ENCODE data around the gene TMEM184B. TPM values are rescaled to one million over a fixed set of nuclear protein-coding genes. Genes with fewer than 3 reads are reported as not detected.
A peak's percentile ranks its signal among the peaks of the same experiment; 100 is the strongest.

Gene TMEM184B
- total RNA-seq, 1 donor from 2014 or later: 26.5 TPM

DNA sequence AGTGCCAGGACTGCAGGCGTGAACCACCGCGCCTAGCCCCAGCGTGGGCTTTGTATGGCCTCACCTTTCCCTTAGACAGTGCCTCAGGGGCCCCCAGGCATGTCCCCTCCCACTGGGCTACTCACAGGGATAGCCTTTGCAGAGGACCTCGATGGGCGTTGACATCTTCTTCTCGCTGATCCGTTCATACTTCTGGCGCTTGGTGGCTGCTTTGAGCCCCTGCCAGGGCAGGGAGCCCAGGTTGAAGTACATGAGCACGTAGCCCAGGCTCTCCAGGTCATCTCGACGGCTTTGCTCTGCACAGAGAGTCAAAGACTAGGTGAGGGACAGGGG is 26.9 kb upstream of the TMEM184B start:
- DNase-seq (ENCODE audit: low spot score): no peak
- Histone ChIP-seq H3K9me3 (ENCODE audit: low read depth) (no peaks in the 10 kb centered on the region), H3K36me3 (no peaks in the 10 kb centered on the region), H3K27ac (no peak overlapping the region), H3K9ac (no peak overlapping the region), H3K27me3 (no peaks in the 10 kb centered on the region), H3K79me2 (ENCODE audit: low read depth) (peaks cover 33% of the 10 kb centered on the region), H2AFZ (replicated peaks) (no peak overlapping the region), H3F3A (ENCODE audit: low read depth) (no peaks in the 10 kb centered on the region), H4K20me1 (ENCODE audit: low read depth) (peaks cover 94% of the 10 kb centered on the region), H3K4me3 (no peak overlapping the region), H3K4me1 (no peaks in the 10 kb centered on the region), H3K4me2 (no peak overlapping the region)
- Mint-ChIP-seq H3K36me3 (peaks cover 39% of the 10 kb centered on the region), H3K9me3 (no peaks in the 10 kb centered on the region), H3K27ac (peak overlapping the region; percentile 66), H3K4me1 (peaks cover 7% of the 10 kb centered on the region), H3K4me3 (no peak overlapping the region), H3K27me3 (ENCODE audit: insufficient read depth, low read depth) (peaks cover 2% of the 10 kb centered on the region)
- TF ChIP-seq EZH2 (IDR thresholded peaks at IDR 0.05) (no peak), EZH2phosphoT487 (IDR thresholded peaks at IDR 0.05) (no peak)
- TF ChIP-seq, protein P1, sequence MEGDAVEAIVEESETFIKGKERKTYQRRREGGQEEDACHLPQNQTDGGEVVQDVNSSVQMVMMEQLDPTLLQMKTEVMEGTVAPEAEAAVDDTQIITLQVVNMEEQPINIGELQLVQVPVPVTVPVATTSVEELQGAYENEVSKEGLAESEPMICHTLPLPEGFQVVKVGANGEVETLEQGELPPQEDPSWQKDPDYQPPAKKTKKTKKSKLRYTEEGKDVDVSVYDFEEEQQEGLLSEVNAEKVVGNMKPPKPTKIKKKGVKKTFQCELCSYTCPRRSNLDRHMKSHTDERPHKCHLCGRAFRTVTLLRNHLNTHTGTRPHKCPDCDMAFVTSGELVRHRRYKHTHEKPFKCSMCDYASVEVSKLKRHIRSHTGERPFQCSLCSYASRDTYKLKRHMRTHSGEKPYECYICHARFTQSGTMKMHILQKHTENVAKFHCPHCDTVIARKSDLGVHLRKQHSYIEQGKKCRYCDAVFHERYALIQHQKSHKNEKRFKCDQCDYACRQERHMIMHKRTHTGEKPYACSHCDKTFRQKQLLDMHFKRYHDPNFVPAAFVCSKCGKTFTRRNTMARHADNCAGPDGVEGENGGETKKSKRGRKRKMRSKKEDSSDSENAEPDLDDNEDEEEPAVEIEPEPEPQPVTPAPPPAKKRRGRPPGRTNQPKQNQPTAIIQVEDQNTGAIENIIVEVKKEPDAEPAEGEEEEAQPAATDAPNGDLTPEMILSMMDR (IDR thresholded peaks at IDR 0.05): no peak

DNA sequence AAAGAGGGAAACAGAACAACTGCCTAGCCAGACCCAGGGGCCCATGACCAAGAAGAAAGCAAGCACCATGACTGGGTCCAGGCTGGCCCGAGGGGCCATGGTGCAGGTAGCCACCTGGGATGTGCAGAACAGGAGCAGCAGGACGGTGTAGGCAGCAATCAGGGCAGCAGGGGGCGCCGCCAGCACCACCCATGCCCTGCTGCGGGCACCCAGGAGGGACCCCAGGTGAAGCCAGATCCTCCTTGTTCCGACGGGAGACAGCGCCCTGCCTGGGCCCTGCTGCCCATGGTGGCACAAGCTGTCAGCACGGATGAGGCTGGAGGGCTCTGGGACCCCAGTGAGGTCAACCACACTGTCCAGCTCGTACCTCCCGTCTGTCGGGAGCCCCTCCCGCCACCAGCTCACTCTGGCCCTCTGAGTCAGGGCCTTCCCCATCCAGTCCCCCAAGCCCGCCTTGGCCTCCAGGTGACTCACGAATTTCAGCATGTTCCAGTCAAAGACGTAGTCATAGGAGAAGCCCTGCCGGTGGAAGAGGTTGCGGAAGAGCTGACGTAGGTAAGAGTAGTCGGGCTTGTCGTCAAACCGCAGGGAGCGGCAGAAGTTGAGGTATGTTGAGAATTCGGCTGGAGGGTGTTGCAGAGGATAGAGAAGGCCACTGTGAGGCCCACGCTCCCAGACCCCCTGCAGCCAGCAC is 25.6 kb upstream of the TMEM184B start:
- H3K36me3 ChIP-seq: no peaks in the 10 kb centered on the region
- H3K27me3 ChIP-seq: no peaks in the 10 kb centered on the region
- Mint-ChIP-seq H3K4me1 (no peaks in the 10 kb centered on the region), H3K4me3 (no peak overlapping the region), H3K36me3 (peaks cover 36% of the 10 kb centered on the region), H3K27me3 (ENCODE audit: insufficient read depth, low read depth) (peaks cover 2% of the 10 kb centered on the region), H3K9me3 (no peaks in the 10 kb centered on the region), H3K27ac (no peak overlapping the region)
- H3K79me2 ChIP-seq (ENCODE audit: low read depth): peaks cover 20% of the 10 kb centered on the region
- no peaks in the 10 kb centered on the region for H3K4me1 ChIP-seq
- no peak overlapping the region for H2AFZ ChIP-seq (replicated peaks)
- TF ChIP-seq, protein P1 (IDR thresholded peaks at IDR 0.05): peak; percentile 63
- TF ChIP-seq EZH2phosphoT487 (IDR thresholded peaks at IDR 0.05) (no peak), EZH2 (IDR thresholded peaks at IDR 0.05) (no peak)
- no peak overlapping the region for H3K4me3 ChIP-seq
- H4K20me1 ChIP-seq (ENCODE audit: low read depth): peaks cover 93% of the 10 kb centered on the region
- no peak overlapping the region for H3K4me2 ChIP-seq
- no peaks in the 10 kb centered on the region for H3K9me3 ChIP-seq (ENCODE audit: low read depth)
- peak; percentile 34 for DNase-seq (ENCODE audit: low spot score)
- H3F3A ChIP-seq (ENCODE audit: low read depth): no peaks in the 10 kb centered on the region
- no peak overlapping the region for H3K27ac ChIP-seq
- no peak overlapping the region for H3K9ac ChIP-seq

DNA sequence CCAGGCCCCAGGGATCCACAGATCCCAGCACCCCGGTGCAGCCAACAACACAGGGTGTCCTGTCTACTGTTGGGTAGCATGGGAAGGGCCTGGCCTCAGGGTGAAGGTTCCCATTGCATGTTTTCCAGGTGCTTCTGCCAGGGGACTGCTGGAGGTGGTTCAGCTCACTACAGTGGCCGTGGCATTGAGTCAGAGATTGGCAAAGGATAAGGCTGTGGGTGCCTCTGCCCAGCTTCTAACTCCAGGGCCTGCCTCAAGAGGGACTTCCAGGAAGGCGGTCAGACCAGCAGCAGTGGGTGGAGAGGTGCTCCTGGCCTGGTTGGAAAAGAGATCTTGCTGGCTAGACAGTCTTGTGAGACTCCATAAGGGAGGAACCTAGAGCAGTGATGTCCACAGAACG is 23.6 kb upstream of the TMEM184B start:
- Mint-ChIP-seq H3K9me3 (no peaks in the 10 kb centered on the region), H3K36me3 (peaks cover 33% of the 10 kb centered on the region), H3K4me1 (peaks cover 7% of the 10 kb centered on the region), H3K4me3 (no peak overlapping the region), H3K27ac (no peak overlapping the region), H3K27me3 (ENCODE audit: insufficient read depth, low read depth) (peaks cover 2% of the 10 kb centered on the region)
- H2AFZ ChIP-seq (replicated peaks): no peak overlapping the region
- H3K9ac ChIP-seq: no peak overlapping the region
- no peaks in the 10 kb centered on the region for H3K27me3 ChIP-seq
- H3K36me3 ChIP-seq: no peaks in the 10 kb centered on the region
- no peak for DNase-seq (ENCODE audit: low spot score)
- no peaks in the 10 kb centered on the region for H3K9me3 ChIP-seq (ENCODE audit: low read depth)
- H3K4me1 ChIP-seq: no peaks in the 10 kb centered on the region
- H3K79me2 ChIP-seq (ENCODE audit: low read depth): no peaks in the 10 kb centered on the region
- H3F3A ChIP-seq (ENCODE audit: low read depth): peaks cover 4% of the 10 kb centered on the region
- H3K27ac ChIP-seq: no peak overlapping the region
- H4K20me1 ChIP-seq (ENCODE audit: low read depth): peaks cover 86% of the 10 kb centered on the region
- no peak overlapping the region for H3K4me2 ChIP-seq
- TF ChIP-seq, protein P1 (IDR thresholded peaks at IDR 0.05): no peak
- TF ChIP-seq EZH2phosphoT487 (IDR thresholded peaks at IDR 0.05) (no peak), EZH2 (IDR thresholded peaks at IDR 0.05) (no peak)
- H3K4me3 ChIP-seq: no peak overlapping the region
